NCI-H2029 treated with DMSO at 0.1 percent for 48 hours (cell line): ENCODE measurements around the gene NDC1.

Experiments
- DNase-seq: peaks from one replicate; lab custom pipeline; 2025; lab: John Stamatoyannopoulos, UW

Gene NDC1

GRCh38 chr1:53731779-53732305 lies 106.3 kb downstream of the NDC1 start:
- DNase-seq, result no peak

- no peak for DNase-seq
Measured at GRCh38 chr1:53731043-53731600, 107.0 kb downstream of the NDC1 start.

GRCh38 chr1:53730224-53730865 lies 107.8 kb downstream of the NDC1 start:
- DNase-seq, result no peak

- no peak for DNase-seq
Measured at GRCh38 chr1:53729456-53730223, 108.5 kb downstream of the NDC1 start.

- no peak for DNase-seq
Measured at GRCh38 chr1:53728702-53729455, 109.2 kb downstream of the NDC1 start.

GRCh38 chr1:53728196-53728595 lies 109.9 kb downstream of the NDC1 start:
- DNase-seq, result no peak

- no peak for DNase-seq
Measured at GRCh38 chr1:53727461-53728092, 110.5 kb downstream of the NDC1 start.

GRCh38 chr1:53726009-53726600 lies 112.0 kb downstream of the NDC1 start:
- DNase-seq, result no peak

- no peak for DNase-seq
Measured at GRCh38 chr1:53725238-53725689, 112.8 kb downstream of the NDC1 start.

- no peak for DNase-seq
Measured at GRCh38 chr1:53722025-53722424, 116.1 kb downstream of the NDC1 start.

- no peak for DNase-seq
Measured at GRCh38 chr1:53721088-53721487, 117.0 kb downstream of the NDC1 start.

GRCh38 chr1:53719469-53719868 lies 118.6 kb downstream of the NDC1 start:
- DNase-seq, result no peak

- DNase-seq, result no peak
Measured at GRCh38 chr1:53718443-53718842, 119.7 kb downstream of the NDC1 start.

- DNase-seq, result no peak
Measured at GRCh38 chr1:53717025-53717804, 120.9 kb downstream of the NDC1 start.

GRCh38 chr1:53716150-53716549 lies 121.9 kb downstream of the NDC1 start:
- no peak for DNase-seq

- no peak for DNase-seq
Measured at GRCh38 chr1:53715478-53715877, 122.6 kb downstream of the NDC1 start.
